Common myeloid progenitor, CD34-positive (primary cell): ENCODE data around the gene AARS1.
"Not testable (repeated sequence)": the region's sequence is repeated elsewhere in the genome, so short reads cannot be mapped to it uniquely, and the experiment has no call there.

Source experiments
- CTCF ChIA-PET: fragments of 350-600 bp; sonication (Branson Sonifier 250); formaldehyde crosslinking; loops from one replicate; lab custom pipeline; 2021; ENCODE audit warnings: antibody characterized with exemption; lab: Charles Lee
- POLR2A ChIA-PET: fragments of 350-600 bp; sonication (Branson Sonifier 250); formaldehyde crosslinking; loops from one replicate; lab custom pipeline; 2021; ENCODE audit warnings: antibody characterized with exemption; lab: Charles Lee
- DNase-seq, 3 donors: peaks; one replicate each; pipeline versions ENCODE4 v3.0.0 to v3.0.0-alpha.2; 2013
- H3K27ac ChIP-seq, 2 experiments: 1 replicate in 1 of 2; 2 replicates in 1 of 2; pipeline ENCODE4 v1.7.0; 2013; ENCODE audit warnings: inconsistent platforms in 2 of 2, low read length in 2 of 2, mild to moderate bottlenecking in 2 of 2, low read depth in 1 of 2, moderate library complexity in 1 of 2; ENCODE audit not compliant: severe bottlenecking in 2 of 2, insufficient read depth in 1 of 2, poor library complexity in 1 of 2
- H3K27me3 ChIP-seq, 5 experiments: replicated peaks in 2 of 5; 1 replicate in 3 of 5; 2 replicates in 2 of 5; pipeline versions ENCODE4 v1.6.1 to v1.7.0; 2013; ENCODE audit warnings: low read length in 4 of 5, mild to moderate bottlenecking in 2 of 5, moderate library complexity in 2 of 5, inconsistent platforms in 1 of 5; ENCODE audit not compliant: insufficient read depth in 5 of 5, control insufficient read depth in 4 of 5
- H3K36me3 ChIP-seq, 4 experiments: 1 replicate in 2 of 4; 2 replicates in 2 of 4; pipeline versions ENCODE4 v1.6.1 to v1.7.0; 2013; ENCODE audit warnings: low read length in 3 of 4, control low read depth in 1 of 4, mild to moderate bottlenecking in 1 of 4; ENCODE audit not compliant: control insufficient read depth in 4 of 4, insufficient read depth in 4 of 4
- H3K4me1 ChIP-seq, 4 experiments: 1 replicate in 3 of 4; 2 replicates in 1 of 4; pipeline versions ENCODE4 v1.6.1 to v1.7.1; 2013; ENCODE audit warnings: low read length in 3 of 4, mild to moderate bottlenecking in 3 of 4, control low read depth in 1 of 4, inconsistent platforms in 1 of 4, moderate library complexity in 1 of 4; ENCODE audit not compliant: control insufficient read depth in 4 of 4, insufficient read depth in 4 of 4; ENCODE audit errors: control extremely low read depth in 1 of 4
- H3K4me3 ChIP-seq, 7 experiments: 1 replicate in 4 of 7; 2 replicates in 3 of 7; pipeline versions ENCODE4 v1.5.1 to v1.7.0; 2013; ENCODE audit warnings: mild to moderate bottlenecking in 7 of 7, low read length in 6 of 7, moderate library complexity in 6 of 7, inconsistent platforms in 2 of 7, low read depth in 2 of 7, control low read depth in 1 of 7; ENCODE audit not compliant: insufficient read depth in 4 of 7, control insufficient read depth in 1 of 7; ENCODE audit errors: extremely low read depth in 1 of 7
- H3K9me3 ChIP-seq, 5 experiments: 1 replicate in 4 of 5; 2 replicates in 1 of 5; pipeline versions ENCODE4 v1.6.1 to v1.7.1; 2013; ENCODE audit warnings: low read length in 4 of 5, mild to moderate bottlenecking in 2 of 5, inconsistent platforms in 1 of 5, low read depth in 1 of 5, moderate library complexity in 1 of 5; ENCODE audit not compliant: control insufficient read depth in 4 of 5, insufficient read depth in 2 of 5; ENCODE audit errors: control extremely low read depth in 1 of 5
- WGBS: methylation state at CpG from one replicate; pipeline ENCODE4 v1.1.5; 2013; ENCODE audit not compliant: insufficient coverage; 5-methylcytosine and 5-hydroxymethylcytosine counted together

AARS1 gene

GRCh38 chr16:70231831-70232230 lies 57.5 kb downstream of the AARS1 start:
- H3K9me3 ChIP-seq, H3K4me1 ChIP-seq, CTCF ChIA-PET, H3K27me3 ChIP-seq, POLR2A ChIA-PET, DNase-seq, H3K4me3 ChIP-seq, H3K27ac ChIP-seq: not testable (repeated sequence)
- H3K36me3 ChIP-seq, result peaks cover 0 to 13% (median 3%) of the 10 kb centered on the region in 4 experiments
- no CpG with 5 or more reads among the region's 3 CpGs for WGBS

DNA sequence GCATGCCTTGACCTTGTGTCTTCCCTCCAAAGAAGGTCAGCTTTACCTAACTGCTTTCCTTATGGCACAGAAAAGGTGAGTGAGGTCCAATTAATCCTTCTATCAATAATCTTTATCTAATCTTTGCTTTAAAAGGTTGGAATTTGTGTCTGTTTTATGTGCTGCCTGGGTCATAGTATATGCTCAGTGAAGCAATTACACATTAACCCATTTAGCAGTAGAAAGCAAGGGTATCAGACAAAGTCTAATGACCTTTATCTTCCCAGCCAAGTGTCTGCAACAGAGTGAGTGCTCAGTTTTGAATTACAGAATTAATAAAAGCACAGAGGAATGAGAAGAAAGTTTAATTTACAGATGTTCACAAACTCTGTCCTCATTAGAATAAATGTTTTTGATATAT lies 63.3 kb downstream of the AARS1 start:
- H3K4me1 ChIP-seq, H3K27me3 ChIP-seq, H3K36me3 ChIP-seq, H3K4me3 ChIP-seq, H3K9me3 ChIP-seq, POLR2A ChIA-PET, H3K27ac ChIP-seq, DNase-seq, CTCF ChIA-PET: not testable (repeated sequence)

DNA sequence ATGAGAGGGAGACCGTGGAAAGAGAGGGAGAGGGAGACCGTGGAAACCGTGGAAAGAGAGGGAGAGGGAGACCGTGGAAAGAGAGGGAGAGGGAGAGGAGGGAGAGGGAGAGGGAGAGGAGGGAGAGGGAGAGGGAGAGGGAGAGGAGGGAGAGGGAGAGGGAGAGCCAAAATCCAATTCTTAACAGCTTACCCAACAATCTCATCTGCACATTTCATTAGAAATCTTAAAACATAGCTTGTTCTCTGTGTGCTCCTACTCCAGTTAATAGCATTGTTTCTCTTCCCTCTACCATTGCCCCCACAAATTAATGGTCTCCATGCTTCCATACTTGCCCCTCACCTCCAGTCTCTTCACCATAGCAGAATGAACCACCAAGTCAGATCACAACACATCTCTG lies 63.9 kb downstream of the AARS1 start:
- H3K9me3 ChIP-seq, POLR2A ChIA-PET, CTCF ChIA-PET, DNase-seq, H3K4me1 ChIP-seq, H3K27me3 ChIP-seq, H3K4me3 ChIP-seq, H3K27ac ChIP-seq, H3K36me3 ChIP-seq: not testable (repeated sequence)
- no CpG with 5 or more reads among the region's 4 CpGs for WGBS

DNA sequence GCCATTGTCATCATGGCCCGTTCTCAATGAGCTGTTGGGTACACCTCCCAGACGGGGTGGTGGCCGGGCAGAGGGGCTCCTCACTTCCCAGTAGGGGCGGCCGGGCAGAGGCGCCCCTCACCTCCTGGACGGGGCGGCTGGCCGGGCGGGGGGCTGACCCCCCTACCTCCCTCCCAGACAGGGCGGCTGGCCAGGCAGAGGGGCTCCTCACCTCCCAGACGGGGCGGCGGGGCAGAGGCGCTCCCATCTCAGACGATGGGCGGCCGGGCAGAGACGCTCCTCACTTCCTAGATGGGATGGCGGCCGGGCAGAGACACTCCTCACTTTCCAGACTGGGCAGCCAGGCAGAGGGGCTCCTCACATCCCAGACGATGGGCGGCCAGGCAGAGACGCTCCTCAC lies 64.7 kb downstream of the AARS1 start:
- H3K4me3 ChIP-seq, POLR2A ChIA-PET, H3K27me3 ChIP-seq, H3K4me1 ChIP-seq, CTCF ChIA-PET, DNase-seq, H3K9me3 ChIP-seq, H3K27ac ChIP-seq: not testable (repeated sequence)
- WGBS, result no CpG with 5 or more reads among the region's 24 CpGs
- H3K36me3 ChIP-seq, result peaks cover 0 to 12% (median 2%) of the 10 kb centered on the region in 4 experiments

- WGBS, result no CpG with 5 or more reads among the region's 3 CpGs
- H3K4me1 ChIP-seq, H3K9me3 ChIP-seq, H3K27me3 ChIP-seq, H3K4me3 ChIP-seq, H3K27ac ChIP-seq, POLR2A ChIA-PET, DNase-seq, CTCF ChIA-PET: not testable (repeated sequence)
- H3K36me3 ChIP-seq, result peaks cover 0 to 14% (median 2%) of the 10 kb centered on the region in 4 experiments
Observed at GRCh38 chr16:70223971-70224513, 65.3 kb downstream of the AARS1 start.

DNA sequence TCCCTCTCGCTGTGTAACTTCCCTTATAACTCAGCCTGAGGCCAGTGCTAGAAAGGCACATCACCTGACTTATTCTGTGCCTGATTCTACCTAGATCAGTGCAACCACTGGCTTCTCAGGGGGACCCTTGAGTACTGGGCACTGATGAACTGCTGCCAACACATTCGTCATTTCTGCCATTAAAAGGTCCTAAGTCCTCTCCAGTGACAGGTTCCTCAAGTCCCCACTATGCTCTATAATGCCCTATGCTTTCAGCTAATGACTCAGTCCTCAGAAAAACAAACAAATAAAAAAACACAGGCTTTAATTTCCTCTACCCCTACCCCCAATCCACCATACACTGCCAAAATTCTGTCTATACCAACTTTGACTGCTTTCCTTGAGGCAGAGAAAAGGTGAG lies 66.1 kb downstream of the AARS1 start:
- H3K4me3 ChIP-seq, POLR2A ChIA-PET, DNase-seq, CTCF ChIA-PET, H3K9me3 ChIP-seq, H3K4me1 ChIP-seq, H3K27ac ChIP-seq, H3K27me3 ChIP-seq: not testable (repeated sequence)
- peaks cover 0 to 12% (median 2%) of the 10 kb centered on the region in 4 experiments for H3K36me3 ChIP-seq
- WGBS, result no CpG with 5 or more reads among the region's 2 CpGs

GRCh38 chr16:70222574-70222973 lies 66.7 kb downstream of the AARS1 start:
- no CpG with 5 or more reads among the region's 2 CpGs for WGBS
- peak in 1 of 3 donors; percentile 1 for DNase-seq
- POLR2A ChIA-PET, H3K27ac ChIP-seq, H3K27me3 ChIP-seq, H3K9me3 ChIP-seq, H3K4me3 ChIP-seq, CTCF ChIA-PET, H3K4me1 ChIP-seq: not testable (repeated sequence)
- peaks cover 0 to 11% (median 1%) of the 10 kb centered on the region in 4 experiments for H3K36me3 ChIP-seq
